Measurements from ENCODE around the gene MUC5AC.
A peak's percentile ranks its signal among the peaks of the same experiment; 100 is the strongest.
"Not testable (repeated sequence)": the region's sequence is repeated elsewhere in the genome, so short reads cannot be mapped to it uniquely, and the experiment has no call there.

The MUC5AC gene

DNA sequence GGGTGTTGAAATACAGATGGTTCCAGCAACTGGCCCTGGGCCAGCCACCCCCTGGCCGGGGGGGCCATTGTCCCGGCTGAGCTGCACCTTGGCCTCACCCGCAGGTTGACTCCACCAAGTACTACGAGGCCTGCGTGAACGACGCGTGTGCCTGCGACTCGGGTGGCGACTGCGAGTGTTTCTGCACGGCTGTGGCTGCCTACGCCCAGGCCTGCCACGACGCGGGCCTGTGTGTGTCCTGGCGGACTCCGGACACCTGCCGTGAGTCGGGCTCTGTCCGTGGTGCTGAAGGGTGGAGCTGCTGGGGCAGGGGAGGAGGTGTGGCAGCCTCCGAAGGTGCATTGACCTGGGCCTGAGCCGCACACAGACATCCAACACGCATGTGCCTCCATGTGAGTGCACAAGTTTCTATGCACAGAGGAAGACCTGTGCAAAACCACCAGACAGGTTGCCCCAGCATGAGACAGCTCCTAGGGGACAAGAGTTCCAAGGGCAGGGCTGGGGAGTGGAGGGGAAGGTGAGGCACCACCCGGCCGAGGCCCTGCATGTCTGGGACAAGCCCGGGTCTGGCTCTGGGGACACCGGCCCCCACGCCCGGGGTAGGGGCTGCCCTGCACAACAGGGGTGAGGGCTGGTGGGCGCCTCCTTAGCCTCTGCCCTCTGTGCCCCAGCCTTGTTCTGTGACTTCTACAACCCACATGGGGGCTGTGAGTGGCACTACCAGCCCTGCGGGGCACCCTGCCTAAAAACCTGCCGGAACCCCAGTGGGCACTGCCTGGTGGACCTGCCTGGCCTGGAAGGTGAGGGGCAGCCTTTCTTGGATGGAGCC lies 81.2 kb downstream of the MUC5AC start:
- in situ Hi-C loops (cut with HindIII; ENCODE audit: low pct_unique_long_range_greater_than_20kb, low sequenced_read_pairs): no loop called here
- DNase-seq (ENCODE audit: low read depth in 1 of 2, low spot score in 1 of 2): peak; percentile 85 to 89
- TF ChIP-seq JUND (IDR thresholded peaks at IDR 0.05; ENCODE audit: low read depth): no peak

DNA sequence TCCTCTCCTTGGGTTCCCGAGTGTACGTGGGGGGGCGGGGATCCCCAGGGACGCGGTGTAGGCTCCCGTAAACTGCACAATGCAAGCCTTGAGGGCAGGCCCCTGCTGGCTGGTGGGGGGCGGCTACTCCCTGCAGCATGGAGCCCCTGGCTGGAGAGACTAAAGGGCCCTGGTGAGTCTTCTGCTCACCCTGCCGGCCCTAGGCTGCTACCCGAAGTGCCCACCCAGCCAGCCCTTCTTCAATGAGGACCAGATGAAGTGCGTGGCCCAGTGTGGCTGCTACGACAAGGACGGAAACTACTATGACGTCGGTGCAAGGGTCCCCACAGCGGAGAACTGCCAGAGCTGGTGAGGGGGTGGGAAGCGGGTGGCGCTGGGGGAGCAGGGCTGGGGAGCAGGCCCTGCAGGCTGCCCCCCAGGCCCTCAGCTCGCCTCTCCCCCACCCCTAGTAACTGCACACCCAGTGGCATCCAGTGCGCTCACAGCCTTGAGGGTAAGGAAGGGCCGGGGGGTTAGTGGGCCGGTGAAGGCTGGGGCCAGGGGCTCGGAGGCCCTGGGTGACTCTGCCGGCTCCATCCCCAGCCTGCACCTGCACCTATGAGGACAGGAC lies 81.9 kb downstream of the MUC5AC start:
- TF ChIP-seq JUND (IDR thresholded peaks at IDR 0.05; ENCODE audit: low read depth): no peak
- in situ Hi-C loops (cut with HindIII; ENCODE audit: low pct_unique_long_range_greater_than_20kb, low sequenced_read_pairs): no loop called here

DNA sequence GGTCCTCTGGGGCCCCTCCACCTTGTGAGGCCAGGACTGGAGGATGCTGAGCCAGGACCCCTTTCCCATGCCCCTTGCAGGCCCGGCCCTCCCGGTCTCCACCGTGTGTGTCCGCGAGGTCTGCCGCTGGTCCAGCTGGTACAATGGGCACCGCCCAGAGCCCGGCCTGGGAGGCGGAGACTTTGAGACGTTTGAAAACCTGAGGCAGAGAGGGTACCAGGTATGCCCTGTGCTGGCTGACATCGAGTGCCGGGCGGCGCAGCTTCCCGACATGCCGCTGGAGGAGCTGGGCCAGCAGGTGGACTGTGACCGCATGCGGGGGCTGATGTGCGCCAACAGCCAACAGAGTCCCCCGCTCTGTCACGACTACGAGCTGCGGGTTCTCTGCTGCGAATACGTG lies 83.0 kb downstream of the MUC5AC start:
- in situ Hi-C loops (cut with HindIII; ENCODE audit: low pct_unique_long_range_greater_than_20kb, low sequenced_read_pairs): no loop called here
- DNase-seq (ENCODE audit: low read depth in 1 of 2, low spot score in 1 of 2): no peak
- no peak for TF ChIP-seq JUND (IDR thresholded peaks at IDR 0.05; ENCODE audit: low read depth)

More for the DNA sequence above, 81.9 kb downstream of the MUC5AC start:
- no peak for DNase-seq (ENCODE audit: low read depth in 1 of 2, low spot score in 1 of 2)

DNA sequence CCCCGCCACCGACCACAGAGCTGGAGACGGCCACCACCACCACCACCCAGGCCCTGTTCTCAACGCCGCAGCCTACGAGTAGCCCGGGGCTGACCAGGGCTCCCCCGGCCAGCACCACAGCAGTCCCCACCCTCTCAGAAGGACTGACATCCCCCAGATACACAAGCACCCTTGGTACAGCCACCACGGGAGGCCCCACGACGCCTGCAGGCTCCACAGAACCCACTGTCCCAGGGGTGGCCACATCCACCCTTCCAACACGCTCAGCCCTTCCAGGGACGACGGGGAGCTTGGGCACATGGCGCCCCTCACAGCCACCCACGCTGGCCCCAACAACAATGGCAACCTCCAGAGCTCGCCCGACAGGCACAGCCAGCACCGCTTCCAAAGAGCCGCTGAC lies 84.0 kb downstream of the MUC5AC start:
- no peak for TF ChIP-seq JUND (IDR thresholded peaks at IDR 0.05; ENCODE audit: low read depth)
- DNase-seq (ENCODE audit: low read depth in 1 of 2, low spot score in 1 of 2): no peak
- in situ Hi-C loops (cut with HindIII; ENCODE audit: low pct_unique_long_range_greater_than_20kb, low sequenced_read_pairs): no loop called here

DNA sequence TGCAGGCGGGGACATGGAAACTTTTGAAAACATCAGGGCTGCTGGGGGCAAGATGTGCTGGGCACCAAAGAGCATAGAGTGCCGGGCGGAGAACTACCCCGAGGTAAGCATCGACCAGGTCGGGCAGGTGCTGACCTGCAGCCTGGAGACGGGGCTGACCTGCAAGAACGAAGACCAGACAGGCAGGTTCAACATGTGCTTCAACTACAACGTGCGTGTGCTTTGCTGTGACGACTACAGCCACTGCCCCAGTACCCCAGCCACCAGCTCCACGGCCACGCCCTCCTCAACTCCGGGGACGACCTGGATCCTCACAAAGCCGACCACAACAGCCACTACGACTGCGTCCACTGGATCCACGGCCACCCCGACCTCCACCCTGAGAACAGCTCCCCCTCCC lies 84.5 kb downstream of the MUC5AC start:
- in situ Hi-C loops (cut with HindIII; ENCODE audit: low pct_unique_long_range_greater_than_20kb, low sequenced_read_pairs): no loop called here
- no peak for TF ChIP-seq JUND (IDR thresholded peaks at IDR 0.05; ENCODE audit: low read depth)
- DNase-seq (ENCODE audit: low read depth in 1 of 2, low spot score in 1 of 2): no peak

DNA sequence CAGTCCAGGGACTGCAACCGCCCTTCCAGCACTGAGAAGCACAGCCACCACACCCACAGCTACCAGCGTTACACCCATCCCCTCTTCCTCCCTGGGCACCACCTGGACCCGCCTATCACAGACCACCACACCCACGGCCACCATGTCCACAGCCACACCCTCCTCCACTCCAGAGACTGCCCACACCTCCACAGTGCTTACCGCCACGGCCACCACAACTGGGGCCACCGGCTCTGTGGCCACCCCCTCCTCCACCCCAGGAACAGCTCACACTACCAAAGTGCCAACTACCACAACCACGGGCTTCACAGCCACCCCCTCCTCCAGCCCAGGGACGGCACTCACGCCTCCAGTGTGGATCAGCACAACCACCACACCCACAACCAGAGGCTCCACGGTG lies 85.0 kb downstream of the MUC5AC start:
- DNase-seq (ENCODE audit: low read depth in 1 of 2, low spot score in 1 of 2); in situ Hi-C loops (cut with HindIII; ENCODE audit: low pct_unique_long_range_greater_than_20kb, low sequenced_read_pairs): not testable (repeated sequence)

DNA sequence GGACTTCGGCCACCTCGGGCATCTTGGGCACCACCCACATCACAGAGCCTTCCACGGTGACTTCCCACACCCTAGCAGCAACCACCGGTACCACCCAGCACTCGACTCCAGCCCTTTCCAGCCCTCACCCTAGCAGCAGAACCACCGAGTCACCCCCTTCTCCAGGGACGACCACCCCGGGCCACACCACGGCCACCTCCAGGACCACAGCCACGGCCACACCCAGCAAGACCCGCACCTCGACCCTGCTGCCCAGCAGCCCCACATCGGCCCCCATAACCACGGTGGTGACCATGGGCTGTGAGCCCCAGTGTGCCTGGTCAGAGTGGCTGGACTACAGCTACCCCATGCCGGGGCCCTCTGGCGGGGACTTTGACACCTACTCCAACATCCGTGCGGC lies 85.8 kb downstream of the MUC5AC start:
- in situ Hi-C loops (cut with HindIII; ENCODE audit: low pct_unique_long_range_greater_than_20kb, low sequenced_read_pairs); DNase-seq (ENCODE audit: low read depth in 1 of 2, low spot score in 1 of 2): not testable (repeated sequence)

DNA sequence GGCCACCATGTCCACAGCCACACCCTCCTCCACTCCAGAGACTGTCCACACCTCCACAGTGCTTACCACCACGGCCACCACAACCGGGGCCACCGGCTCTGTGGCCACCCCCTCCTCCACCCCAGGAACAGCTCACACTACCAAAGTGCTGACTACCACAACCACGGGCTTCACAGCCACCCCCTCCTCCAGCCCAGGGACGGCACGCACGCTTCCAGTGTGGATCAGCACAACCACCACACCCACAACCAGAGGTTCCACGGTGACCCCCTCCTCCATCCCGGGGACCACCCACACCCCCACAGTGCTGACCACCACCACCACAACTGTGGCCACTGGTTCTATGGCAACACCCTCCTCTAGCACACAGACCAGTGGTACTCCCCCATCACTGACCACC lies 86.8 kb downstream of the MUC5AC start:
- DNase-seq (ENCODE audit: low read depth in 1 of 2, low spot score in 1 of 2); in situ Hi-C loops (cut with HindIII; ENCODE audit: low pct_unique_long_range_greater_than_20kb, low sequenced_read_pairs): not testable (repeated sequence)

DNA sequence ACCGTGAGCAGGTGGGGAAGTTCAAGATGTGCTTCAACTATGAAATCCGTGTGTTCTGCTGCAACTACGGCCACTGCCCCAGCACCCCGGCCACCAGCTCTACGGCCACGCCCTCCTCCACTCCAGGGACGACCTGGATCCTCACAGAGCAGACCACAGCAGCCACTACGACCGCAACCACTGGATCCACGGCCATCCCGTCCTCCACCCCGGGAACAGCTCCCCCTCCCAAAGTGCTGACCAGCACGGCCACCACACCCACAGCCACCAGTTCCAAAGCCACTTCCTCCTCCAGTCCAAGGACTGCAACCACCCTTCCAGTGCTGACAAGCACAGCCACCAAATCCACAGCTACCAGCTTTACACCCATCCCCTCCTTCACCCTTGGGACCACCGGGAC lies 88.0 kb downstream of the MUC5AC start:
- in situ Hi-C loops (cut with HindIII; ENCODE audit: low pct_unique_long_range_greater_than_20kb, low sequenced_read_pairs); DNase-seq (ENCODE audit: low read depth in 1 of 2, low spot score in 1 of 2): not testable (repeated sequence)

DNA sequence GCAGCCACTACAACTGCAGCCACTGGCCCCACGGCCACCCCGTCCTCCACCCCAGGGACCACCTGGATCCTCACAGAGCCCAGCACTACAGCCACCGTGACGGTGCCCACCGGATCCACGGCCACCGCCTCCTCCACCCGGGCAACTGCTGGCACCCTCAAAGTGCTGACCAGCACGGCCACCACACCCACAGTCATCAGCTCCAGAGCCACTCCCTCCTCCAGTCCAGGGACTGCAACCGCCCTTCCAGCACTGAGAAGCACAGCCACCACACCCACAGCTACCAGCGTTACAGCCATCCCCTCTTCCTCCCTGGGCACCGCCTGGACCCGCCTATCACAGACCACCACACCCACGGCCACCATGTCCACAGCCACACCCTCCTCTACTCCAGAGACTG lies 88.5 kb downstream of the MUC5AC start:
- DNase-seq (ENCODE audit: low read depth in 1 of 2, low spot score in 1 of 2); in situ Hi-C loops (cut with HindIII; ENCODE audit: low pct_unique_long_range_greater_than_20kb, low sequenced_read_pairs): not testable (repeated sequence)

DNA sequence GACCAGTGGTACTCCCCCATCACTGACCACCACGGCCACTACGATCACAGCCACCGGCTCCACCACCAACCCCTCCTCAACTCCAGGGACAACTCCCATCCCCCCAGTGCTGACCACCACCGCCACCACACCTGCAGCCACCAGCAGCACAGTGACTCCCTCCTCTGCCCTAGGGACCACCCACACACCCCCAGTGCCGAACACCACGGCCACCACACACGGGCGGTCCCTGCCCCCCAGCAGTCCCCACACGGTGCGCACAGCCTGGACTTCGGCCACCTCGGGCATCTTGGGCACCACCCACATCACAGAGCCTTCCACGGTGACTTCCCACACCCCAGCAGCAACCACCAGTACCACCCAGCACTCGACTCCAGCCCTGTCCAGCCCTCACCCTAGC lies 89.3 kb downstream of the MUC5AC start:
- in situ Hi-C loops (cut with HindIII; ENCODE audit: low pct_unique_long_range_greater_than_20kb, low sequenced_read_pairs); DNase-seq (ENCODE audit: low read depth in 1 of 2, low spot score in 1 of 2): not testable (repeated sequence)

DNA sequence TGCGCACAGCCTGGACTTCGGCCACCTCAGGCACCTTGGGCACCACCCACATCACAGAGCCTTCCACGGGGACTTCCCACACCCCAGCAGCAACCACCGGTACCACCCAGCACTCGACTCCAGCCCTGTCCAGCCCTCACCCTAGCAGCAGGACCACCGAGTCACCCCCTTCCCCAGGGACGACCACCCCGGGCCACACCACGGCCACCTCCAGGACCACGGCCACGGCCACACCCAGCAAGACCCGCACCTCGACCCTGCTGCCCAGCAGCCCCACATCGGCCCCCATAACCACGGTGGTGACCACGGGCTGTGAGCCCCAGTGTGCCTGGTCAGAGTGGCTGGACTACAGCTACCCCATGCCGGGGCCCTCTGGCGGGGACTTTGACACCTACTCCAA lies 91.2 kb downstream of the MUC5AC start:
- in situ Hi-C loops (cut with HindIII; ENCODE audit: low pct_unique_long_range_greater_than_20kb, low sequenced_read_pairs): not testable (repeated sequence)

DNA sequence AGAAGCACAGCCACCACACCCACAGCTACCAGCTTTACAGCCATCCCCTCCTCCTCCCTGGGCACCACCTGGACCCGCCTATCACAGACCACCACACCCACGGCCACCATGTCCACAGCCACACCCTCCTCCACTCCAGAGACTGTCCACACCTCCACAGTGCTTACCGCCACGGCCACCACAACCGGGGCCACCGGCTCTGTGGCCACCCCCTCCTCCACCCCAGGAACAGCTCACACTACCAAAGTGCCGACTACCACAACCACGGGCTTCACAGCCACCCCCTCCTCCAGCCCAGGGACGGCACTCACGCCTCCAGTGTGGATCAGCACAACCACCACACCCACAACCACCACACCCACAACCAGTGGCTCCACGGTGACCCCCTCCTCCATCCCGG lies 92.7 kb downstream of the MUC5AC start:
- in situ Hi-C loops (cut with HindIII; ENCODE audit: low pct_unique_long_range_greater_than_20kb, low sequenced_read_pairs); DNase-seq (ENCODE audit: low read depth in 1 of 2, low spot score in 1 of 2): not testable (repeated sequence)

More for the DNA sequence above, 91.2 kb downstream of the MUC5AC start:
- DNase-seq (ENCODE audit: low read depth in 1 of 2, low spot score in 1 of 2): not testable (repeated sequence)
